NK-92 treated with Interleukin-12 subunit alpha and Interleukin-12 subunit beta, amount 100 ng/mL, for 24 hours (cell line): ENCODE results near the gene POLD3.
A peak's percentile ranks its signal among the peaks of the same experiment; 100 is the strongest.

ENCODE experiments used
- DNase-seq: peaks from one replicate; lab custom pipeline; 2025; lab: John Stamatoyannopoulos, UW

Gene POLD3

GRCh38 chr11:74592441-74593362 lies at the start of gene POLD3:
POLD3 (plus strand) TSS chr11:74592582; CDS start chr11:74592659, 77 bp downstream.
- DNase-seq: peak; percentile 84

GRCh38 chr11:74543991-74544390 lies 48.4 kb upstream of the POLD3 start:
- no peak for DNase-seq

- DNase-seq: no peak
Observed at GRCh38 chr11:74546752-74547151, 45.6 kb upstream of the POLD3 start.

- DNase-seq: no peak
Observed at GRCh38 chr11:74550991-74551753, 41.2 kb upstream of the POLD3 start.

- DNase-seq: no peak
Observed at GRCh38 chr11:74551754-74552145, 40.6 kb upstream of the POLD3 start.

- DNase-seq: no peak
Observed at GRCh38 chr11:74557526-74557925, 34.9 kb upstream of the POLD3 start.

- DNase-seq: no peak
Observed at GRCh38 chr11:74559110-74559933, 33.1 kb upstream of the POLD3 start.

- DNase-seq: no peak
Observed at GRCh38 chr11:74559934-74560309, 32.5 kb upstream of the POLD3 start.

- DNase-seq: no peak
Observed at GRCh38 chr11:74566146-74566960, 26.0 kb upstream of the POLD3 start.

GRCh38 chr11:74568028-74568427 lies 24.4 kb upstream of the POLD3 start:
- DNase-seq: no peak

- no peak for DNase-seq
Observed at GRCh38 chr11:74570266-74571061, 21.9 kb upstream of the POLD3 start.

- no peak for DNase-seq
Observed at GRCh38 chr11:74571062-74571399, 21.4 kb upstream of the POLD3 start.

GRCh38 chr11:74572349-74572748 lies 20.0 kb upstream of the POLD3 start:
- no peak for DNase-seq

GRCh38 chr11:74574563-74574962 lies 17.8 kb upstream of the POLD3 start:
- no peak for DNase-seq

- no peak for DNase-seq
Observed at GRCh38 chr11:74575999-74576398, 16.4 kb upstream of the POLD3 start.

GRCh38 chr11:74577181-74577580 lies 15.2 kb upstream of the POLD3 start:
- DNase-seq: no peak

GRCh38 chr11:74577624-74578396 lies 14.6 kb upstream of the POLD3 start:
- no peak for DNase-seq

- no peak for DNase-seq
Observed at GRCh38 chr11:74579577-74580270, 12.7 kb upstream of the POLD3 start.

GRCh38 chr11:74581954-74582547 lies 10.3 kb upstream of the POLD3 start:
- no peak for DNase-seq
